Heart right ventricle (tissue), 16 donors: Measurements from ENCODE around the gene TIMM8B. TPM values are rescaled to one million over a fixed set of nuclear protein-coding genes. Genes with fewer than 3 reads are reported as not detected.

Experiments
- ATAC-seq, 8 donors: fragments of 200-7000 bp; cut with Tn5 transposase; one replicate each; pipeline ENCODE4 v1.9.1; 2020; ENCODE audit warnings: mild to moderate bottlenecking in 8 of 8, moderate library complexity in 8 of 8, moderate number of reproducible peaks in 1 of 8
- DNase-seq, 2 donors: peaks; one replicate each; pipeline ENCODE4 v3.0.0-alpha.2; 2020
- H3K27ac ChIP-seq, 10 donors: fragments of 200-600 bp; sonication (generic) in 2 of 10; one replicate each; pipeline versions ENCODE4 v1.5.0 to v1.8.0; 2020 to 2022; ENCODE audit warnings: mild to moderate bottlenecking in 3 of 10
- H3K27me3 ChIP-seq, 7 donors: fragments of 200-600 bp; one replicate each; pipeline ENCODE4 v1.8.0; 2021 to 2022; ENCODE audit warnings: mild to moderate bottlenecking in 2 of 7
- H3K36me3 ChIP-seq, 9 donors: fragments of 200-600 bp; sonication (generic) in 1 of 9; one replicate each; pipeline versions ENCODE4 v1.5.0 to v1.8.0; 2020 to 2022; ENCODE audit warnings: mild to moderate bottlenecking in 2 of 9
- H3K4me1 ChIP-seq, 9 donors: fragments of 200-600 bp; sonication (generic) in 1 of 9; one replicate each; pipeline versions ENCODE4 v1.5.0 to v1.8.0; 2020 to 2022; ENCODE audit warnings: mild to moderate bottlenecking in 4 of 9
- H3K4me3 ChIP-seq, 10 donors: fragments of 200-600 bp; sonication (generic) in 2 of 10; one replicate each; pipeline versions ENCODE4 v1.5.0 to v1.8.0; 2020 to 2022; ENCODE audit warnings: mild to moderate bottlenecking in 7 of 10, moderate library complexity in 2 of 10
- H3K9me3 ChIP-seq, 11 donors: fragments of 200-600 bp in 10 of 11; sonication (generic) in 2 of 11; one replicate each; pipeline versions ENCODE4 v1.5.0 to v1.8.0; 2013 to 2022; ENCODE audit warnings: mild to moderate bottlenecking in 2 of 11, control low read depth in 1 of 11, moderate library complexity in 1 of 11
- WGBS, 2 donors: extraction: QIAGEN DNeasy Blood & Tissue Kit; methylation state at CpG; one replicate each; pipeline ENCODE4 v1.1.7; 2013; ENCODE audit warnings: inconsistent platforms in 1 of 2; 5-methylcytosine and 5-hydroxymethylcytosine counted together
- intact Hi-C, 10 donors: fragments of 100-400 bp; cut with DNase I; formaldehyde crosslinking; loops; one replicate each; pipeline versions ENCODE4 v1.11.1 to v1.14.2; 2022
- polyA plus RNA-seq, 2 donors: library from polyadenylated mRNA; stranded (reverse); fragments of 200-250 nt; gene quantifications; one replicate each; pipeline ENCODE4 v1.2.3, GENCODE V29; 2013
- total RNA-seq, 10 donors: library from RNA; stranded (reverse); fragmentation: NEBNext Ultra II Directional in 3 of 10; extraction: Animal tissue kit (Norgen Biotek cat#: 25700) in 3 of 10; gene quantifications; one replicate each; pipeline versions ENCODE4 v1.2.1 to v1.2.4, GENCODE V29; 2021 to 2023
- TF ChIP-seq, protein P1 (sequence below), 9 donors: fragments of 200-600 bp; sonication (generic) in 2 of 9; IDR thresholded peaks; one replicate each; pipeline versions ENCODE4 v1.5.0 to v1.8.0; 2021 to 2022; ENCODE audit warnings: antibody characterized with exemption in 9 of 9, mild to moderate bottlenecking in 5 of 9, moderate library complexity in 1 of 9
- donor health status: Arrhythmogenic right ventricular cardiomyopathy.
- donor health status: ischemic (EF 13 %, LVEDD 7.1; RV severe dilation, severe dysfunction).
- donor health status: healthy with polysubstance abuse.
- donor health status: DM: no; HTN: yes; CAD: no.
- donor health status: DM: no; HTN: no; CAD: no.
- donor health status: ischemic (EF 25% LVEDD 6.9; RV normal size, moderate dysfunction).
- donor health status: ischemic (EF 25% LVEDD 5.7; RV mildly dilated, moderate dysfunction).
- donor health status: healthy.
- donor health status: DM: yes; HTN: yes; CAD: no.
- donor health status: Ischemic cardiomyopathy.
- donor health status: ischemic (EF 35%, LVEDD 5.7; RV mildly dilated, moderate dysfunction).
- donor health status: nonischemic (EF 11% LVEDD 7.7; RV severe dilation, severe dysfunction).
- donor health status: DM: yes; HTN: yes; CAD: no.
- donor health status: PGD.
- donor health status: ischemic (EF 29% LVEDD 5.4; RV normal size, mild dysfunction).
- donor health status: nonischemic (EF 23%, LVEDD 6.1; RV moderate dilation, normal function).

The TIMM8B gene
- total and polyA plus RNA-seq, 12 donors: 142 to 194 (median 168) TPM

- intact Hi-C loops: no loop called here
Measured at GRCh38 chr11:112042161-112042960, 44.2 kb downstream of the TIMM8B start.

DNA sequence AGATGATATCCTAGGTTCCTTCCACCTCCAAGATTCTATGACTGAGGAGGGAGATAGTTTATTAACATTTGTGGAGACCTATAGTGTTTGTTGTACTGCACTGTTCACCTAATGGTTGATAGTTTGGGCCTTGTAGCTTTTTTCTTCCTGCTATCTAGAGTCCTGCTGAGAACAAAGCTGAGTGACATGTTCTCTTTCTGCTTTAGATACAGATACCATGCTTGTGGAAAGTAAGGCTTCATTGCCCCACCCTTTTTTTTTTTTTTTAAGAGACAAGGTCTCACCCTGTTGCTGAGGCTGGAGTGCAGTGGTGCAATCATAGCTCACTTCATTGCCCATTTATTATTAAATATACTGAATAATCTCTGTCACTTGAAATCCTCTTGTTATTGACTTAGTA is 49.0 kb downstream of the TIMM8B start:
- H3K4me3 ChIP-seq: no peak overlapping the region
- H3K27ac ChIP-seq: no peak overlapping the region
- peaks cover 0 to 18% (median 1%) of the 10 kb centered on the region in 9 donors for H3K4me1 ChIP-seq
- H3K36me3 ChIP-seq: peaks cover 0 to 98% (median 55%) of the 10 kb centered on the region in 9 donors
- no peaks in the 10 kb centered on the region for H3K9me3 ChIP-seq
- peak in 3 of 8 donors; percentile 53 to 61 (median 56) for ATAC-seq
- H3K27me3 ChIP-seq: no peaks in the 10 kb centered on the region
- no peak for DNase-seq
- TF ChIP-seq, protein P1, sequence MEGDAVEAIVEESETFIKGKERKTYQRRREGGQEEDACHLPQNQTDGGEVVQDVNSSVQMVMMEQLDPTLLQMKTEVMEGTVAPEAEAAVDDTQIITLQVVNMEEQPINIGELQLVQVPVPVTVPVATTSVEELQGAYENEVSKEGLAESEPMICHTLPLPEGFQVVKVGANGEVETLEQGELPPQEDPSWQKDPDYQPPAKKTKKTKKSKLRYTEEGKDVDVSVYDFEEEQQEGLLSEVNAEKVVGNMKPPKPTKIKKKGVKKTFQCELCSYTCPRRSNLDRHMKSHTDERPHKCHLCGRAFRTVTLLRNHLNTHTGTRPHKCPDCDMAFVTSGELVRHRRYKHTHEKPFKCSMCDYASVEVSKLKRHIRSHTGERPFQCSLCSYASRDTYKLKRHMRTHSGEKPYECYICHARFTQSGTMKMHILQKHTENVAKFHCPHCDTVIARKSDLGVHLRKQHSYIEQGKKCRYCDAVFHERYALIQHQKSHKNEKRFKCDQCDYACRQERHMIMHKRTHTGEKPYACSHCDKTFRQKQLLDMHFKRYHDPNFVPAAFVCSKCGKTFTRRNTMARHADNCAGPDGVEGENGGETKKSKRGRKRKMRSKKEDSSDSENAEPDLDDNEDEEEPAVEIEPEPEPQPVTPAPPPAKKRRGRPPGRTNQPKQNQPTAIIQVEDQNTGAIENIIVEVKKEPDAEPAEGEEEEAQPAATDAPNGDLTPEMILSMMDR (IDR thresholded peaks at IDR 0.05): no peak
- intact Hi-C loops: no loop called here

More at GRCh38 chr11:112042161-112042960, 44.2 kb downstream of the TIMM8B start:
- Histone ChIP-seq H3K27ac (peak overlapping the region in 1 of 10 donors; percentile 29), H3K4me1 (peaks cover 0 to 18% (median 3%) of the 10 kb centered on the region in 9 donors), H3K9me3 (peaks cover 0 to 5% (median 0%) of the 10 kb centered on the region in 11 donors), H3K4me3 (no peak overlapping the region), H3K36me3 (peaks cover 0 to 100% (median 60%) of the 10 kb centered on the region in 9 donors), H3K27me3 (no peaks in the 10 kb centered on the region)
- TF ChIP-seq, protein P1 (IDR thresholded peaks at IDR 0.05): no peak
- 59% methylated on average over 6 of the region's 6 CpGs for WGBS, 2 donors
- ATAC-seq (no peak), DNase-seq (no peak)

Other genes with a start within 250 kb of the TIMM8B start
- gene ALG9, start 215.2 kb downstream of the TIMM8B start, total RNA-seq: 10 to 100 TPM; 12.8 to 26.5 (median 17.8) TPM
- gene ALG9, start 215.2 kb downstream of the TIMM8B start, polyA plus RNA-seq: 10 to 100 TPM; 20.0 to 25.8 TPM
- 1 to 10 TPM; 1.1 to 2.0 (median 1.5) TPM for gene FDXACB1, start 207.6 kb downstream of the TIMM8B start, total RNA-seq
- 1 to 10 TPM in 1 of 2 donors, under 1 TPM in 1; 0.86 to 1.3 TPM for gene FDXACB1, start 207.6 kb downstream of the TIMM8B start, polyA plus RNA-seq
- 10 to 100 TPM; 17.5 to 38.5 (median 31.5) TPM for gene CFAP68, start 207.2 kb downstream of the TIMM8B start, total RNA-seq
- 10 to 100 TPM; 14.7 to 24.6 TPM for gene CFAP68, start 207.2 kb downstream of the TIMM8B start, polyA plus RNA-seq
- gene CRYAB, start 175.0 kb downstream of the TIMM8B start, total RNA-seq: over 10,000 TPM in 2 of 10 donors, 1,000 to 10,000 TPM in 8; 7,877 to 10,608 (median 8,590) TPM
- gene CRYAB, start 175.0 kb downstream of the TIMM8B start, polyA plus RNA-seq: over 10,000 TPM in 1 of 2 donors, 1,000 to 10,000 TPM in 1; 7,695 to 25,436 TPM
- 10 to 100 TPM; 18.9 to 65.4 (median 29.1) TPM for gene HSPB2, start 174.0 kb downstream of the TIMM8B start, total RNA-seq
- gene HSPB2, start 174.0 kb downstream of the TIMM8B start, polyA plus RNA-seq: 100 to 1,000 TPM in 1 of 2 donors, 10 to 100 TPM in 1; 37.7 to 136 TPM
- gene C11orf52, start 167.8 kb downstream of the TIMM8B start, total RNA-seq: 1 to 10 TPM in 8 of 10 donors, under 1 TPM in 2; 0.48 to 4.1 (median 1.6) TPM
- gene C11orf52, start 167.8 kb downstream of the TIMM8B start, polyA plus RNA-seq: 1 to 10 TPM; 3.0 to 3.2 TPM
- gene DIXDC1, start 149.4 kb downstream of the TIMM8B start, total RNA-seq: 10 to 100 TPM in 9 of 10 donors, 1 to 10 TPM in 1; 5.6 to 36.8 (median 28.6) TPM
- 1 to 10 TPM; 4.7 to 5.6 TPM for gene DIXDC1, start 149.4 kb downstream of the TIMM8B start, polyA plus RNA-seq
- gene DLAT, start 61.3 kb downstream of the TIMM8B start, total RNA-seq: 100 to 1,000 TPM; 128 to 191 (median 171) TPM
- 10 to 100 TPM; 27.4 to 46.4 TPM for gene DLAT, start 61.3 kb downstream of the TIMM8B start, polyA plus RNA-seq
- 1 to 10 TPM; 1.2 to 3.5 (median 1.9) TPM for gene PIH1D2, start 12.7 kb downstream of the TIMM8B start, total RNA-seq
- 1 to 10 TPM; 1.0 to 2.2 TPM for gene PIH1D2, start 12.7 kb downstream of the TIMM8B start, polyA plus RNA-seq
- gene NKAPD1, start 12.5 kb downstream of the TIMM8B start, total RNA-seq: 10 to 100 TPM in 1 of 10 donors, 1 to 10 TPM in 9; 5.8 to 10.5 (median 8.0) TPM
- 1 to 10 TPM; 5.2 to 7.3 TPM for gene NKAPD1, start 12.5 kb downstream of the TIMM8B start, polyA plus RNA-seq
- 100 to 1,000 TPM; 205 to 330 (median 279) TPM for gene SDHD, start 117 bp upstream of the TIMM8B start, total RNA-seq
- gene SDHD, start 117 bp upstream of the TIMM8B start, polyA plus RNA-seq: 100 to 1,000 TPM; 121 to 187 TPM
- gene IL18, start 77.3 kb upstream of the TIMM8B start, total RNA-seq: 1 to 10 TPM in 5 of 10 donors, under 1 TPM in 5; 0.28 to 5.7 (median 1.0) TPM
- 1 to 10 TPM; 1.3 to 4.2 TPM for gene IL18, start 77.3 kb upstream of the TIMM8B start, polyA plus RNA-seq
- gene TEX12, start 80.6 kb upstream of the TIMM8B start, total RNA-seq: 1 to 10 TPM in 1 of 10 donors, under 1 TPM in 1, not detected in 8; 0.49 to 1.6 TPM
- under 1 TPM in 1 of 2 donors, not detected in 1; 0.06 TPM for gene TEX12, start 80.6 kb upstream of the TIMM8B start, polyA plus RNA-seq
- gene BCO2, start 88.8 kb upstream of the TIMM8B start, total RNA-seq: 100 to 1,000 TPM in 3 of 10 donors, 10 to 100 TPM in 7; 46.2 to 137 (median 86.5) TPM
- 100 to 1,000 TPM in 1 of 2 donors, 10 to 100 TPM in 1; 39.3 to 132 TPM for gene BCO2, start 88.8 kb upstream of the TIMM8B start, polyA plus RNA-seq
- 10 to 100 TPM; 22.5 to 36.3 (median 26.5) TPM for gene PTS, start 139.7 kb upstream of the TIMM8B start, total RNA-seq
- 10 to 100 TPM; 47.8 to 75.0 TPM for gene PTS, start 139.7 kb upstream of the TIMM8B start, polyA plus RNA-seq
- gene PLET1, start 174.1 kb upstream of the TIMM8B start, total RNA-seq: not detected
- gene PLET1, start 174.1 kb upstream of the TIMM8B start, polyA plus RNA-seq: not detected